IMR-90 (cell line): ENCODE results near the gene NCOR1. TPM values are rescaled to one million over a fixed set of nuclear protein-coding genes. Genes with fewer than 3 reads are reported as not detected.

ENCODE experiments used
- ATAC-seq: fragments of 200-7000 bp; cut with Tn5 transposase; 2 replicates; pipeline ENCODE4 v1.9.1; 2020; ENCODE audit warnings: low read depth, mild to moderate bottlenecking, moderate library complexity
- BruUV-seq: library from RNA; stranded (reverse); fragments of 400-500 nt; replicated peaks from 2 replicates; lab custom pipeline; 2021; lab: Mats Ljungman, UMichigan
- CTCF ChIA-PET: fragments of 300-600 bp; formaldehyde crosslinking; extraction: SDS; loops from one replicate; lab custom pipeline; 2021; ENCODE audit warnings: antibody characterized with exemption; lab: Yijun Ruan, JAX
- POLR2A ChIA-PET: fragments of 300-600 bp; sonication (Branson Sonifier 250); formaldehyde crosslinking; loops from one replicate; lab custom pipeline; 2022; ENCODE audit warnings: antibody characterized with exemption; ENCODE audit not compliant: unreplicated experiment; lab: Charles Lee
- DNase-seq: peaks from one replicate; pipeline ENCODE4 v3.0.0; 2013
- H2AFZ ChIP-seq: replicated peaks from 2 replicates; pipeline ENCODE3; 2013; ENCODE audit warnings: low read length, mild to moderate bottlenecking; ENCODE audit not compliant: poor library complexity
- H2AK5ac ChIP-seq: 2 replicates; pipeline ENCODE4 v1.6.1; 2013; ENCODE audit warnings: low read depth, low read length, inconsistent platforms
- H2AK9ac ChIP-seq: replicated peaks from 2 replicates; pipeline ENCODE3; 2013; ENCODE audit warnings: mild to moderate bottlenecking, low read depth, low read length, moderate library complexity; ENCODE audit not compliant: poor library complexity
- H2BK120ac ChIP-seq: 2 replicates; pipeline ENCODE4 v1.6.1; 2013; ENCODE audit warnings: low read depth, low read length, inconsistent platforms
- H2BK15ac ChIP-seq: 3 replicates; pipeline ENCODE4 v1.6.1; 2013; ENCODE audit warnings: low read depth, low read length, inconsistent platforms
- H2BK20ac ChIP-seq: 2 replicates; pipeline ENCODE4 v1.6.1; 2013; ENCODE audit warnings: low read depth, mild to moderate bottlenecking, inconsistent platforms, low read length, moderate library complexity
- H2BK5ac ChIP-seq: 2 replicates; pipeline ENCODE4 v1.6.1; 2013; ENCODE audit warnings: mild to moderate bottlenecking, low read depth, low read length, inconsistent platforms; ENCODE audit not compliant: poor library complexity, severe bottlenecking
- H3K14ac ChIP-seq: replicated peaks from 2 replicates; pipeline ENCODE4 v1.6.1; 2013; ENCODE audit warnings: low read depth, low read length, inconsistent platforms
- H3K18ac ChIP-seq: 2 replicates; pipeline ENCODE4 v1.6.1; 2013; ENCODE audit warnings: low read depth, low read length, control low read depth
- H3K23ac ChIP-seq: 2 replicates; pipeline ENCODE4 v1.6.1; 2013; ENCODE audit warnings: low read depth, low read length, inconsistent platforms
- H3K27ac ChIP-seq: 2 replicates; pipeline ENCODE4 v1.5.1; 2013; ENCODE audit warnings: mild to moderate bottlenecking, control low read depth, low read length; ENCODE audit not compliant: insufficient read depth
- H3K27me3 ChIP-seq: 2 replicates; pipeline ENCODE4 v1.6.1; 2013; ENCODE audit warnings: low read length; ENCODE audit not compliant: control insufficient read depth, insufficient read depth
- H3K36me3 ChIP-seq: 2 replicates; pipeline ENCODE4 v1.6.1; 2013; ENCODE audit warnings: low read length, mixed read lengths; ENCODE audit not compliant: control insufficient read depth, insufficient read depth
- H3K4ac ChIP-seq: 2 replicates; pipeline ENCODE4 v1.6.1; 2013; ENCODE audit warnings: low read depth, low read length, inconsistent platforms
- H3K4me1 ChIP-seq: 2 replicates; pipeline ENCODE4 v1.6.1; 2013; ENCODE audit warnings: low read length, mixed read lengths; ENCODE audit not compliant: control insufficient read depth, insufficient read depth
- H3K4me2 ChIP-seq: 2 replicates; pipeline ENCODE4 v1.6.1; 2013; ENCODE audit warnings: low read depth, mild to moderate bottlenecking, control low read depth, low read length, moderate library complexity
- H3K4me3 ChIP-seq: 2 replicates; pipeline ENCODE4 v1.5.1; 2013; ENCODE audit warnings: low read depth, mild to moderate bottlenecking, control low read depth, low read length, moderate library complexity; ENCODE audit not compliant: insufficient read depth
- H3K56ac ChIP-seq: 2 replicates; pipeline ENCODE4 v1.6.1; 2013; ENCODE audit warnings: low read length, inconsistent platforms; ENCODE audit not compliant: insufficient read depth; ENCODE audit errors: extremely low read depth
- H3K79me1 ChIP-seq, 2 experiments: 2 replicates each; pipeline ENCODE4 v1.6.1; 2013; ENCODE audit warnings: low read length in 2 of 2, inconsistent platforms in 1 of 2, low read depth in 1 of 2
- H3K9ac ChIP-seq: 2 replicates; pipeline ENCODE4 v1.6.1; 2013; ENCODE audit warnings: low read depth, low read length, control low read depth
- H3K9me1 ChIP-seq: 2 replicates; pipeline ENCODE4 v1.6.1; 2013; ENCODE audit warnings: low read length, inconsistent platforms; ENCODE audit not compliant: insufficient read depth
- H3K9me3 ChIP-seq: 2 replicates; pipeline ENCODE4 v1.6.1; 2013; ENCODE audit warnings: low read length; ENCODE audit not compliant: control insufficient read depth, insufficient read depth
- H4K20me1 ChIP-seq: 2 replicates; pipeline ENCODE4 v1.6.1; 2013; ENCODE audit warnings: low read length, inconsistent platforms; ENCODE audit not compliant: insufficient read depth
- H4K5ac ChIP-seq: 2 replicates; pipeline ENCODE4 v1.6.1; 2013; ENCODE audit warnings: mild to moderate bottlenecking, low read depth, low read length, control low read depth
- H4K8ac ChIP-seq, 2 experiments: 2 replicates each; pipeline ENCODE4 v1.6.1; 2013; ENCODE audit warnings: low read depth in 2 of 2, low read length in 2 of 2, control low read depth in 1 of 2, inconsistent platforms in 1 of 2
- H4K91ac ChIP-seq: 2 replicates; pipeline ENCODE4 v1.6.1; 2013; ENCODE audit warnings: low read depth, low read length, inconsistent platforms; ENCODE audit not compliant: insufficient read depth
- RCOR1 ChIP-seq: IDR thresholded peaks from 2 replicates; pipeline ENCODE4 v1.6.1; 2012; ENCODE audit warnings: mild to moderate bottlenecking, low read length, improper control_type of control experiment; ENCODE audit not compliant: insufficient replicate concordance
- WGBS, 2 experiments: methylation state at CpG; one replicate each; pipeline versions ENCODE4 v1.1.5 to v1.1.7; 2013; ENCODE audit warnings: missing lambda C conversion rate in 2 of 2; ENCODE audit not compliant: insufficient read length in 1 of 2; ENCODE audit errors: extremely low coverage in 2 of 2; 5-methylcytosine and 5-hydroxymethylcytosine counted together
- dilution Hi-C: fragments of 300-500 bp; cut with HindIII; formaldehyde crosslinking; loops from one replicate; pipeline ENCODE4 v1.14.3; 2018; ENCODE audit warnings: low sequenced_read_pairs; ENCODE audit not compliant: unreplicated experiment
- in situ Hi-C: fragments of 300-500 bp; cut with MboI; formaldehyde crosslinking; loops from 3 replicates; pipeline ENCODE4 v1.14.3; 2019; ENCODE audit warnings: low sequenced_read_pairs, inconsistent platforms, mixed read lengths
- intact Hi-C: fragments of 100-400 bp; cut with micrococcal nuclease; formaldehyde crosslinking; loops from 2 replicates; pipeline ENCODE4 v1.10.0; 2022
- polyA plus RNA-seq, 3 experiments: library from polyadenylated mRNA; depleted of rRNA; stranded (reverse); fragments of >200 nt; gene quantifications; 2 replicates each; pipeline ENCODE4 v1.2.3, GENCODE V29; 2012; ENCODE audit warnings: low replicate concordance in 1 of 3
- total RNA-seq: library from RNA; depleted of rRNA; stranded (reverse); fragments of >200 nt; gene quantifications from 2 replicates; pipeline ENCODE4 v1.2.3, GENCODE V29; 2012

The NCOR1 gene
- total and polyA plus RNA-seq, 2 of the 4 experiments (the other 2 are of a cell fraction): 54.5 to 80.3 TPM

DNA sequence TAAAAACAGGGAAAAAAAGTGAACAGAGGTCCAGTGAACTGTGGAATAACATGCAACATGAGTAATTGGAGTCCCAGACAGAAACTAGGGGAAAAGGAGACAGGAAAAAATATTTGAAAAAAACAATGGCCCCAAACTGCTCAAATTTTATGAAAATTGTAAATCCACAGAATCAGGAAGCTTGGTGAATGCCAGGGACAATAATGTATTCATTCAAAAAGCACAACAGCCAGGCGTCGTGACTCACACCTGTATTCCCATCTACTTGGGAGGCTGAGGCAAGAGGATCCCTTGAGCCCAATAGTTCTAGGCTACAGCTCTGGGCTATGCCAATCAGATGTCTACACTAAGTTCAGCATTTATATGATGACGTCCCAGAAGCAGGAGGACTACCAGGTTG lies 23.7 kb downstream of the NCOR1 start:
- H3K4me1 ChIP-seq: no peaks in the 10 kb centered on the region
- no peak for TF ChIP-seq RCOR1
- dilution Hi-C loops: no loop called here
- ChIA-PET CTCF (no interaction called here), POLR2A (no interaction called here)
- H3K23ac ChIP-seq: no peak overlapping the region
- ATAC-seq (no peak), DNase-seq (no peak)
- no peak overlapping the region for H3K56ac ChIP-seq
- no peak overlapping the region for H3K9ac ChIP-seq
- intact Hi-C loops: no loop called here
- H4K8ac ChIP-seq: no peak overlapping the region
- no peak overlapping the region for H2AK5ac ChIP-seq
- BruUV-seq: no TSS peak
- no peak overlapping the region for H2BK120ac ChIP-seq
- H4K91ac ChIP-seq: no peak overlapping the region
- no peak overlapping the region for H3K4me3 ChIP-seq
- H3K36me3 ChIP-seq: peaks cover 18% of the 10 kb centered on the region
- WGBS, 2 experiments: 70% methylated on average over 2 of the region's 3 CpGs; no CpG with 5 or more reads in 1 of the 2 experiments
- H2BK15ac ChIP-seq: no peak overlapping the region
- no peaks in the 10 kb centered on the region for H3K9me3 ChIP-seq
- no peaks in the 10 kb centered on the region for H3K27me3 ChIP-seq
- H3K9me1 ChIP-seq: no peaks in the 10 kb centered on the region
- H2AK9ac ChIP-seq: no peak overlapping the region
- H3K4ac ChIP-seq: no peak overlapping the region
- H3K79me1 ChIP-seq: peaks cover 19 to 50% of the 10 kb centered on the region in 2 experiments
- no peak overlapping the region for H3K27ac ChIP-seq
- no peak overlapping the region for H3K4me2 ChIP-seq
- no peak overlapping the region for H4K5ac ChIP-seq
- H4K20me1 ChIP-seq: peaks cover 16% of the 10 kb centered on the region
- in situ Hi-C loops: no loop called here
- H2BK20ac ChIP-seq: no peak overlapping the region
- H2AFZ ChIP-seq: no peak overlapping the region
- H2BK5ac ChIP-seq: no peak overlapping the region
- H3K14ac ChIP-seq: no peak overlapping the region
- H3K18ac ChIP-seq: no peak overlapping the region
